H9 (cell line): ENCODE results near the gene INSR. TPM values are rescaled to one million over a fixed set of nuclear protein-coding genes. Genes with fewer than 3 reads are reported as not detected.

Experiments used
- DNase-seq: peaks from one replicate; pipeline ENCODE4 v3.0.0-alpha.2; 2017
- H2AFZ ChIP-seq: one replicate; pipeline ENCODE4 v1.6.1; 2013; ENCODE audit warnings: mild to moderate bottlenecking, low read length, control low read depth, moderate library complexity
- H2AK5ac ChIP-seq: 2 replicates; pipeline ENCODE4 v1.6.1; 2013; ENCODE audit warnings: low read length, control low read depth, mixed read lengths; ENCODE audit not compliant: insufficient read length
- H2BK120ac ChIP-seq: one replicate; pipeline ENCODE4 v1.6.1; 2013; ENCODE audit warnings: low read depth, mild to moderate bottlenecking, low read length, control low read depth, inconsistent platforms; ENCODE audit not compliant: poor library complexity, severe bottlenecking
- H2BK12ac ChIP-seq: 2 replicates; pipeline ENCODE4 v1.6.1; 2013; ENCODE audit warnings: low read length, control low read depth, mixed read lengths, low read depth; ENCODE audit not compliant: insufficient read length
- H2BK15ac ChIP-seq: 2 replicates; pipeline ENCODE4 v1.6.1; 2013; ENCODE audit warnings: low read depth, low read length, control low read depth
- H2BK20ac ChIP-seq: one replicate; pipeline ENCODE4 v1.6.1; 2013; ENCODE audit warnings: low read depth, mild to moderate bottlenecking, low read length, control low read depth, inconsistent platforms; ENCODE audit not compliant: poor library complexity, severe bottlenecking
- H2BK5ac ChIP-seq: 2 replicates; pipeline ENCODE4 v1.6.1; 2013; ENCODE audit warnings: low read length, control low read depth, mixed read lengths; ENCODE audit not compliant: insufficient read length
- H3K14ac ChIP-seq: 2 replicates; pipeline ENCODE4 v1.6.1; 2013; ENCODE audit warnings: low read length, control low read depth; ENCODE audit not compliant: insufficient read depth
- H3K18ac ChIP-seq: 2 replicates; pipeline ENCODE4 v1.6.1; 2013; ENCODE audit warnings: low read depth, mild to moderate bottlenecking, mixed read lengths, low read length, control low read depth; ENCODE audit not compliant: insufficient read length
- H3K23ac ChIP-seq: 2 replicates; pipeline ENCODE4 v1.6.1; 2013; ENCODE audit warnings: low read length, control low read depth, mixed read lengths, low read depth; ENCODE audit not compliant: insufficient read length
- H3K23me2 ChIP-seq: 2 replicates; pipeline ENCODE4 v1.6.1; 2013; ENCODE audit warnings: low read depth, mild to moderate bottlenecking, mixed read lengths, low read length, control low read depth; ENCODE audit not compliant: insufficient read length, poor library complexity, severe bottlenecking
- H3K27ac ChIP-seq: 2 replicates; pipeline ENCODE4 v1.5.1; 2013; ENCODE audit warnings: low read length, control low read depth, mixed read lengths, low read depth; ENCODE audit not compliant: insufficient read length
- H3K27me3 ChIP-seq: 2 replicates; pipeline ENCODE4 v1.6.1; 2013; ENCODE audit warnings: low read length, control low read depth, inconsistent platforms; ENCODE audit not compliant: insufficient read depth
- H3K4ac ChIP-seq: 2 replicates; pipeline ENCODE4 v1.6.1; 2013; ENCODE audit warnings: low read depth, mild to moderate bottlenecking, control low read depth, inconsistent platforms, low read length, moderate library complexity
- H3K4me1 ChIP-seq: 2 replicates; pipeline ENCODE4 v1.6.1; 2013; ENCODE audit warnings: low read length, control low read depth, inconsistent platforms; ENCODE audit not compliant: insufficient read depth
- H3K4me2 ChIP-seq: 2 replicates; pipeline ENCODE4 v1.6.1; 2013; ENCODE audit warnings: low read length, control low read depth, mixed read lengths; ENCODE audit not compliant: insufficient read length, insufficient read depth
- H3K56ac ChIP-seq: 2 replicates; pipeline ENCODE4 v1.6.1; 2013; ENCODE audit warnings: low read depth, mild to moderate bottlenecking, mixed read lengths, low read length, control low read depth; ENCODE audit not compliant: insufficient read length
- H3K79me1 ChIP-seq: 2 replicates; pipeline ENCODE4 v1.6.1; 2013; ENCODE audit warnings: low read depth, mild to moderate bottlenecking, moderate library complexity, low read length, control low read depth, inconsistent platforms; ENCODE audit not compliant: insufficient read depth, poor library complexity, severe bottlenecking
- H3K79me2 ChIP-seq: 2 replicates; pipeline ENCODE4 v1.6.1; 2013; ENCODE audit warnings: low read length, control low read depth, inconsistent platforms; ENCODE audit not compliant: insufficient read depth
- H3K9ac ChIP-seq: 2 replicates; pipeline ENCODE4 v1.6.1; 2013; ENCODE audit warnings: low read length, control low read depth, mixed read lengths; ENCODE audit not compliant: insufficient read length; ENCODE audit errors: extremely low read depth
- H3K9me3 ChIP-seq: one replicate; pipeline ENCODE4 v1.6.1; 2013; ENCODE audit warnings: low read depth, low read length, inconsistent platforms; ENCODE audit not compliant: control insufficient read depth
- H3T11ph ChIP-seq: one replicate; pipeline ENCODE4 v1.6.1; 2013; ENCODE audit warnings: mild to moderate bottlenecking, low read length, control low read depth, inconsistent platforms
- H4K20me1 ChIP-seq: one replicate; pipeline ENCODE4 v1.6.1; 2013; ENCODE audit not compliant: control insufficient read depth, insufficient read length, insufficient read depth
- H4K5ac ChIP-seq: 2 replicates; pipeline ENCODE4 v1.6.1; 2013; ENCODE audit warnings: low read depth, mild to moderate bottlenecking, mixed read lengths, low read length, control low read depth; ENCODE audit not compliant: insufficient read length
- H4K8ac ChIP-seq: replicated peaks from 2 replicates; pipeline ENCODE4 v1.6.1; 2013; ENCODE audit warnings: low read length, control low read depth, mixed read lengths, low read depth; ENCODE audit not compliant: insufficient read length
- H4K91ac ChIP-seq: 2 replicates; pipeline ENCODE4 v1.6.1; 2013; ENCODE audit warnings: low read depth, mild to moderate bottlenecking, moderate library complexity, mixed read lengths, low read length, control low read depth; ENCODE audit not compliant: insufficient read length
- H3K27ac Mint-ChIP-seq, 3 experiments: 2 replicates in 2 of 3; 3 replicates in 1 of 3; pipeline ENCODE4 v1.8.0; 2020 to 2021; ENCODE audit warnings: mixed read lengths in 3 of 3, mild to moderate bottlenecking in 1 of 3, moderate library complexity in 1 of 3
- H3K27me3 Mint-ChIP-seq: 2 replicates; pipeline ENCODE4 v1.8.0; 2021; ENCODE audit warnings: low read depth, mild to moderate bottlenecking, moderate library complexity, mixed read lengths
- H3K36me3 Mint-ChIP-seq, 3 experiments: 2 replicates in 2 of 3; 3 replicates in 1 of 3; pipeline ENCODE4 v1.8.0; 2020 to 2021; ENCODE audit warnings: low read depth in 3 of 3, mixed read lengths in 3 of 3; ENCODE audit not compliant: insufficient read depth in 1 of 3
- H3K4me1 Mint-ChIP-seq, 2 experiments: 2 replicates each; pipeline ENCODE4 v1.8.0; 2020; ENCODE audit warnings: mixed read lengths in 2 of 2
- H3K4me3 Mint-ChIP-seq, 2 experiments: 2 replicates in 1 of 2; 3 replicates in 1 of 2; pipeline ENCODE4 v1.8.0; 2020 to 2021; ENCODE audit warnings: mild to moderate bottlenecking in 2 of 2, mixed read lengths in 2 of 2, moderate library complexity in 1 of 2
- H3K9me3 Mint-ChIP-seq, 2 experiments: 2 replicates in 1 of 2; 3 replicates in 1 of 2; pipeline ENCODE4 v1.8.0; 2020; ENCODE audit warnings: mild to moderate bottlenecking in 2 of 2, mixed read lengths in 2 of 2, moderate library complexity in 1 of 2
- WGBS: extraction: QIAGEN DNeasy Blood & Tissue Kit; methylation state at CpG from one replicate; pipeline ENCODE4 v1.1.7; 2013; ENCODE audit warnings: missing lambda C conversion rate, low lambda C conversion rate, mixed read lengths; ENCODE audit not compliant: insufficient read length; ENCODE audit errors: extremely low coverage; 5-methylcytosine and 5-hydroxymethylcytosine counted together
- total RNA-seq: library from RNA; stranded (reverse); gene quantifications from 2 replicates; pipeline ENCODE4 v1.2.1, GENCODE V29; 2021
- TF ChIP-seq, protein P1 (sequence below): fragments of 200-600 bp; sonication (generic); conservative IDR thresholded peaks from 3 replicates; pipeline ENCODE4 v1.8.0; 2021; ENCODE audit warnings: antibody characterized with exemption, mild to moderate bottlenecking

The INSR gene
- total RNA-seq, 1 experiment from 2014 or later, result 39.8 TPM

DNA sequence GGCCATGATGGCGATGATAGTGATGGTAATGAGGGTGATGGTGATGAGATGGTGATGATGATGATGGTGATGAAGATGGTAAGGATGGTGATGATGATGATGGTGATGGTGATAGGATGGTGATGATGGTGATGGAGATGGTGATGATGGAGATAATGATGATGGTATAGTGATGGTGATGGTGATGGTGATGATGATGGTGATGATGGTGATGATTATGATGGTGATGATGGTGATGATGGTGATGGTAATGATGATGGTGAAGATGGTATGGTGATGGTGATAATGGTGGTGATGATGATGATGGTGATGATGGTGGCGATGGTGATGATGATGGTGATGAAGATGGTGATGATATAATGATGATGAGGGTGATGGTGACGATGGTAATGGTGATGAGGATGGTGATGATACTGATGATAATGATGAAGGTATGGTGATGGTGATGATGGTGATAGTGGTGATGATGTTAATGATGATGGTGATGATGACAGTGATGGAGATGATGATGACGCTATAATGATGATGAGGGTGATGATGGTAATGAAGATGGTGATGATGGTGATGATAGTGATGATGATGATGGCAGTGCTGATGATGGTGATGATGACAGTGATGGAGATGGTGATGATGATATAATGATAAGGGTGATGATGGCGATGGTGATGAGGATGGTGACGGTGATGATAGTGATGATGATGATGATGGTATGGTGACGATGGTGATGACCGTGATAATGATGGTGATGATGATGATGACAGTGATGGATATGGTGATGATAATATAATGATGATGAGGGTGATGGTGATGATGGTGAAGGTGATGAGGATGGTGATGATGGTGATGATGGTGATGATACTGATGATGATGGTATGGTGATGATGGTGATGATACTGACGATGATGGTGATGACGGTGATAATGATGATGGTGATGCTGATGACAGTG is 187.2 kb downstream of the INSR start:
- Histone ChIP-seq H3K27me3 (no peaks in the 10 kb centered on the region), H4K20me1 (no peaks in the 10 kb centered on the region), H2BK15ac (no peak overlapping the region), H3K18ac (no peak overlapping the region), H3K23ac (no peak overlapping the region), H2BK5ac (no peak overlapping the region), H3K4me2 (no peak overlapping the region), H3T11ph (no peak overlapping the region), H3K4ac (no peak overlapping the region), H4K91ac (no peak overlapping the region), H3K79me1 (no peaks in the 10 kb centered on the region), H3K4me1 (no peaks in the 10 kb centered on the region; the same call in 1 of the 2 replicates), H2BK120ac (no peak overlapping the region), H2AFZ (no peak overlapping the region), H3K56ac (peak overlapping the region; percentile 1), H3K79me2 (no peaks in the 10 kb centered on the region), H3K14ac (no peak overlapping the region), H2BK12ac (no peak overlapping the region), H3K9me3 (no peaks in the 10 kb centered on the region), H4K5ac (no peak overlapping the region), H2AK5ac (no peak overlapping the region), H3K9ac (no peak overlapping the region), H2BK20ac (no peak overlapping the region), H4K8ac (peak overlapping the region; percentile 9), H3K23me2 (no peaks in the 10 kb centered on the region), H3K27ac (no peak overlapping the region)
- TF ChIP-seq, protein P1, sequence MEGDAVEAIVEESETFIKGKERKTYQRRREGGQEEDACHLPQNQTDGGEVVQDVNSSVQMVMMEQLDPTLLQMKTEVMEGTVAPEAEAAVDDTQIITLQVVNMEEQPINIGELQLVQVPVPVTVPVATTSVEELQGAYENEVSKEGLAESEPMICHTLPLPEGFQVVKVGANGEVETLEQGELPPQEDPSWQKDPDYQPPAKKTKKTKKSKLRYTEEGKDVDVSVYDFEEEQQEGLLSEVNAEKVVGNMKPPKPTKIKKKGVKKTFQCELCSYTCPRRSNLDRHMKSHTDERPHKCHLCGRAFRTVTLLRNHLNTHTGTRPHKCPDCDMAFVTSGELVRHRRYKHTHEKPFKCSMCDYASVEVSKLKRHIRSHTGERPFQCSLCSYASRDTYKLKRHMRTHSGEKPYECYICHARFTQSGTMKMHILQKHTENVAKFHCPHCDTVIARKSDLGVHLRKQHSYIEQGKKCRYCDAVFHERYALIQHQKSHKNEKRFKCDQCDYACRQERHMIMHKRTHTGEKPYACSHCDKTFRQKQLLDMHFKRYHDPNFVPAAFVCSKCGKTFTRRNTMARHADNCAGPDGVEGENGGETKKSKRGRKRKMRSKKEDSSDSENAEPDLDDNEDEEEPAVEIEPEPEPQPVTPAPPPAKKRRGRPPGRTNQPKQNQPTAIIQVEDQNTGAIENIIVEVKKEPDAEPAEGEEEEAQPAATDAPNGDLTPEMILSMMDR, result no peak
- Mint-ChIP-seq H3K27me3 (no peaks in the 10 kb centered on the region), H3K36me3 (no peaks in the 10 kb centered on the region), H3K4me1 (peaks cover 4 to 11% of the 10 kb centered on the region in 2 experiments), H3K4me3 (no peak overlapping the region), H3K9me3 (peaks cover 3% of the 10 kb centered on the region in 2 experiments; a peak in 3 of 5 replicates), H3K27ac (no peak overlapping the region)
- DNase-seq, result no peak
- 100% methylated on average over 7 of the region's 10 CpGs for WGBS
